ENCODE results near the gene CLSTN1.
"Not testable (repeated sequence)": the region's sequence is repeated elsewhere in the genome, so short reads cannot be mapped to it uniquely, and the experiment has no call there.

Gene CLSTN1

DNA sequence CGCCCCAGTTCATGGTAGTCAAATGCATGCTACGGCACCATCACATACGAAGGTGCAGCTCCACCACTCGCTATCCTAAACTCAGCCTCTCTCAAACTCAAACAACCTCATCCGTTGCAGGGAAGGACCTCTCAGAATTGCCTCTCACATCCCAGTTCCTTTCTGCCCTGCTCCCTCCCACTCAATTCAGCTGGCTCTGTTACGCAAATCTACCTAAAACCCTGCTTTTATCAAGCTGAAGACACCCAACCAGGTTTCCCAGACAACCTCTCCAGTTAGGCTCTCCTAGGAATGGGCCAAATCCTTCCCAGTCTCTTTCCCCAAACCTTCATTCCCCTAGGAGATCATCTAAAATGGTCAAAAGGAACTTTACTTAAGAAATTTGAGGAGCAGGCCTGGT is 62.9 kb downstream of the CLSTN1 start:
- no peak for DNase-seq

DNA sequence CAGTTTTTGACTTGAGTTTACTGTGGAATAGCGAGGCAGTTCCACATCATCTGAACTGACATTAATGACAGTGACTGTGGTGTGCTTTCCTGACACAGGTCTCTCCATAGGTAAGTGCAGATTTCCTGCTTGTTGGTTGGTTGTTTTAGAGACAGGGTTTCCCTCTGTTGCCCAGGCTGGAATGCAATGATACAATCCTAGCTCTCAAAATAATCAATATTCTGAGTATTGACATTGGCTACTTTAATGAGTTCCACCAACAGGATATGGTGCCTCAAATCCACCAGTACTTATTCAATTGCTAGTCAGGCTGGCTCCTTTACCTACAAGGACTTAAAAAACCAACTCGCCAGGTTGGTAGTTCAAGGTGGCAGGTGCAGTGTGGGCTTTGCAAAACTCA is 63.8 kb downstream of the CLSTN1 start:
- no peak for DNase-seq

- no peak for DNase-seq
Observed at GRCh38 chr1:9758559-9759121, 65.1 kb downstream of the CLSTN1 start.

DNA sequence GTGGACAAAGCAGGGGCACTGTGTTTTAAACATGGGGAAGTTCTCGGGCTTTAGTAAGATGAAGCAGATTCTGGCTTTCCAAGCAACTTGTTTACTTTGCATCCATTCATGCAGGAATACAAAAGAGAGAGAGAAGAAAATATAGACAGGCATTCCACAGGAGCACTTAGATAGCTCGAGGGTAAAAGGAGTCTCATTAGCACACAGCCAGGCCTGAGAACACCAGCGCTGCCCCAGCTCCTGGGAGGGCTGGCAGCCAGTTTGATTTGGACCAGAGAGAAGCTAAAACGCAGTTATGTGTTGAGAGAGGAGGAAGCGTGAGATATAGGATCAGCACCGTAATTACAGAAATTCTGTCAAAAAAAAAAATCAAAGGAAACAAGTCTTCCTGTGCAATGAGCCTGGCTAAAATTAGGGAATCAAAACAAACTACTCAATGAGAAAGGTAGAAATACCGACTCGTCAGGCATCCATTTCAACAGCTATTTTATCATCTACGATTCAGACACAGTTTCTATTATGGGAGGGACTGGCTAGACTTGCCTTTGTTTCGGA is 68.2 kb downstream of the CLSTN1 start:
- DNase-seq: no peak

GRCh38 chr1:9753121-9753531 is 70.6 kb downstream of the CLSTN1 start:
- DNase-seq: no peak

GRCh38 chr1:9751971-9752370 is 71.8 kb downstream of the CLSTN1 start:
- DNase-seq: no peak

DNA sequence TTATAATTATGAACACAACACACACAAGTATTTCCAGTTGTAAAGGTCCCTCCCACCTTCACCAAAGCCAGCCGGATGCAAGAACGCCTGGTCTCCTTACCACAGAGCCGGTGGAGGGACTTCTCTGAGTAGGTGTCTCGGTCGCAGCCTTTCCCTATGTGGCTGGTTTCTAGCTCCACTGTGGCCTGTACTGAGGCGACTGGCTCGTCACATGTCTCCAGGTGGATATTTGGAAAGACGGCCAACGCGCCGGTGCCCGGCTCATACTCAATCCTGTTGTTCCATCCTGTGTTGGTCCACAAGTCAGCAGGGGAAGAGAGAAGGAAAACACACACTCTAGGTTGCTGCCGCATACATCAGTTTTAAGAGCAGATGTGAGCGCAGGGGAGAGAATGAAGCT is 74.4 kb downstream of the CLSTN1 start:
- no peak for DNase-seq

DNA sequence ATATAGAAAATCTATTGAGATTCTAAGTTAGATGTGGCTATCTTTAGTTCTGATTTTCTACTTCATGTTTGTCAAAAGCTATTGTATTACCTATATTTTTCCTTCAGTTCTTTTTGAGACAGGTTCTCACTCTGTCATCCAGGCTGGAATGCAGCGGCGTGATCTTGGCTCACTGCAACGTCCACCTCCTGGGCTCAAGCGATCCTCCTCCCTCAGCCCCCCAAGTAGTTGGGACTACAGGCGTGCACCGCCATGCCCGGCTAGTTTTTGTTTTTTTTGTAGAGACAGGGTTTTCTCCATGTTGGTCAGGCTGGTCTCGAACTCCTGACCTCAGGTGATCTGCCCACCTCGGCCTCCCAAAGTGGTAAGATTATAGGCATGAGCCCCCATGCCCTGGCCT is 75.4 kb downstream of the CLSTN1 start:
- DNase-seq: not testable (repeated sequence)

GRCh38 chr1:9746651-9747050 is 77.1 kb downstream of the CLSTN1 start:
- no peak for DNase-seq

DNA sequence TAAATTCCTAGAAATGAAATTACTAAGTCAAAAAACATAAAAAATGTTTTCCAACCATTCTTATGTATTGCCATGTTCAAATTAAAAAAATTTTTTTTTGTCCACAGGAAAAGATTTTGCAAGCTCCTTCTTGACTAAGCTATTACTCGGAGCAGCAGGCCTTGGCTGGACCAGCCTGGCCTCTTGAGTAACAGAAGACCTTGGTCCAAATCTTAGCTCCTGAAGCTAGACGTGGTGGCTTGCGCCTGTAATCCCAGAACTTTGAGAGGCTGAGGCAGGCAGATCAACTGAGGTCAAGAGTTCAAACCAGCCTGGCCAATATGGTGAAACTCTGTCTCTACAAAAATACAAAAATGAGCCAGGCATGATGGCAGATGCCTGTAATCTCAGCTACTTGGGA is 77.6 kb downstream of the CLSTN1 start:
- no peak for DNase-seq

DNA sequence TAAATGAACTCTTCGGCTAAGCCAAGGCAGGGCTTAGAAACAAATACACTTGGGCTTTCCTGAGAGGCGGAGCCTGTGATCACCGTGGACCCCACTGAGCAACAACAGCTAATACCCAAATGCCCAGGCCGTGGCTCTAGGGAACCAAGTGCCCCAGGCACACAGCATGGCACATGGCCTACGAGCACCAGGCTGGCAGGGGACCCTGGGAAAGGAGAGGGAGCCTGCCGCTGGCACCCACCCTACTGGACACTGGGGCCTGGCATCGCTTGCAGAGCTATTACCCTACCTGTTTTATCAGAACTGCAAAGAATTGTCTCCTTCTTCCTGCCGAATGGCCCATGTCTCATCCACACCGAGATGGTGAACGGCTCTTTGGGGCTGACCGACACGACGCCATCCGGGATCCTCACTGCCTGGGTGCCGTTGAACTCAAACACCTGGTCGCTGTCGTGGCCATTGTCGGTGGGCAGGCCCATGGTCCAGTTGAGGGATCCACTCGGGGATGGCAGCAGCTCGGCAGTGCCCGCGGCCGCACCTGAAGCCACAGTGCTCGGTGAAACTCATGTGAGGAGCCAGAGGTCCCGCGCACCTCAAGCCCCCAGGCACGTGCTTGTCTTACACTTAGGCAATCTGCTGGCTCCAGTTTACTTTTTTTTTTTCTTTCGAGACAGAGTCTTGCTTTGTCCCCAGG is 79.5 kb downstream of the CLSTN1 start:
- DNase-seq: no peak

- DNase-seq: no peak
Observed at GRCh38 chr1:9737671-9738070, 86.1 kb downstream of the CLSTN1 start.

GRCh38 chr1:9737057-9737456 is 86.7 kb downstream of the CLSTN1 start:
- no peak for DNase-seq

DNA sequence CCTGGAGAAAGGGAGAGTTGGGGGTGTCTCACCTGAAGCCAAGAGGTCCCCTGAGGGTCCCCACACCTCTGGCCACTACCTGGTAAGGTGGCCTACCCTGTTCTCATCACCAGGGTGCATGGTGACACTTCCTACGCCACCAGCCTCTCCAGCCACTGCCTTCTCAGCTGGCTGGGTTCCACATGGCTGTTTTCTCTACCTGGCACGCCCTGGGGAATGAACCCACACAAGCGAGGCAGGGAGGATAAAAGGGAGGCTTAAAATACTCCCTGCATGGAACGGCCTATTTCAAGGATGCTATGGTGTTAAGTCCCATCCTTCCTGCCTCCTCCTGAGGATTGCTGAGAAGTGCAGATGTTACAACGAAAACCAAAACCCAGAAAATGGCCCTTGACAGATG is 87.5 kb downstream of the CLSTN1 start:
- DNase-seq: no peak

- no peak for DNase-seq
Observed at GRCh38 chr1:9735800-9736199, 88.0 kb downstream of the CLSTN1 start.

GRCh38 chr1:9733160-9733789 is 90.5 kb downstream of the CLSTN1 start:
- DNase-seq: no peak

DNA sequence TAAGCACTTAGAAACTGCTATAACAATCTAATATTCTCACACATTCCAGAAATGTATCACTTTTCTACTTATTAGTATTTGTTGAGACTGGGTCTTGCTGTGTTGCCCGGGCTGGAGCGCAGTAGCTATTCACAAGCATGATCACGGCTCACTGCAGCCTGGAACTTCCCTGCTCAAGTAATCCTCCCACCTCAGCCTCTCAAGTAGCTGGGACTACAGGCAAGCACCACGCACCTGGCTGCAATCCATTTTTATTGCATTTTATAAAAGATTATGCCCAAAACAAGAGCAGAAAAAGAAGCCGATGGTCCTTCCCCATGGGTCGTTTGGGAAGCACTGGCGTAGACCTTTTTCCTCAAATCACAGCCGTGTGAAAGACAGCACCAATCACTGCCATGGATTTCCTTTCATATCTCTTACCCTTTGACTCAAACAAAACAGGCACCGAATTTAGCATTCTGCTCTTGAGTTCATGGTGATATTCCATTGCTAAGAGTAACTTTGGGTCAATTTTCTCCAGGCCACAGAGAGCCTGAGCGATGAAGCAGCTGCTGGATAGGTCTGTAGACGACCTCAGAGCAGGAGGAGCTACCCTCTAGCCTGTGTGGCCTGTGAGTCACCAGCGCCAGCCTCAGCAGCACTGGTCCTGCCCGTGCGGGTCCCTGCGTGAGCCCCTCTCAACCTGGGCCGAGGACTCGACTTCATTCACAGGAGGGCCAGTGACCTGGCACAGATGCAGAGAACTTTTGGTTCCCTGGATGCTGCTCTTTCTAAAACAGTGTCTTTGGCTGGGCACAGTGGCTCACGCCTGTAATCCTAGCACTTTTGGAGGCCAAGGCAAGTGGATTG is 91.4 kb downstream of the CLSTN1 start:
- no peak for DNase-seq

GRCh38 chr1:9731561-9731960 is 92.2 kb downstream of the CLSTN1 start:
- DNase-seq: no peak

DNA sequence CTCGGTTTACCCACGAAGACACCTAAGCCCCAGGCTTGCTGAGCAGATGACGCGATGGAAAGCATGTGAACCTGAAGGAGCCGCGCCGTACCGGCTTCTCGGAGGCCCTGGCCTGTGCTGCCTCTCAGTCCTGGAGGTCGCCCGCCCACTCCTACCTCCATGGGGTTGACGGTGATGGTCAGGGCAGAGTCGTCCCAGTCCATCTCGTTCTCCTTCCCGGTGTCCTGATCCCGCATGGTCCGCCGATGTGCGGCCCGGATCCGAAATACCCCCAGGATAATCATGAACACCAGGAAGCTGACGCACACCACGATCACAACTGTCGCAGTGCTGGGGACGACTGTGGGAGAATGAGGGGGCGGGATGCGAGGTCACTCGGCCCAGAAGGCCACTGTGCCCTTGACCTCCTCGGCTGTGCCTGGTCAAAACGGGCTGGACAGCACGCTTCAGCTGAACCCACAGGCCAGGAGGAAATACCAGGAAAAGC is 92.7 kb downstream of the CLSTN1 start:
- no peak for DNase-seq

DNA sequence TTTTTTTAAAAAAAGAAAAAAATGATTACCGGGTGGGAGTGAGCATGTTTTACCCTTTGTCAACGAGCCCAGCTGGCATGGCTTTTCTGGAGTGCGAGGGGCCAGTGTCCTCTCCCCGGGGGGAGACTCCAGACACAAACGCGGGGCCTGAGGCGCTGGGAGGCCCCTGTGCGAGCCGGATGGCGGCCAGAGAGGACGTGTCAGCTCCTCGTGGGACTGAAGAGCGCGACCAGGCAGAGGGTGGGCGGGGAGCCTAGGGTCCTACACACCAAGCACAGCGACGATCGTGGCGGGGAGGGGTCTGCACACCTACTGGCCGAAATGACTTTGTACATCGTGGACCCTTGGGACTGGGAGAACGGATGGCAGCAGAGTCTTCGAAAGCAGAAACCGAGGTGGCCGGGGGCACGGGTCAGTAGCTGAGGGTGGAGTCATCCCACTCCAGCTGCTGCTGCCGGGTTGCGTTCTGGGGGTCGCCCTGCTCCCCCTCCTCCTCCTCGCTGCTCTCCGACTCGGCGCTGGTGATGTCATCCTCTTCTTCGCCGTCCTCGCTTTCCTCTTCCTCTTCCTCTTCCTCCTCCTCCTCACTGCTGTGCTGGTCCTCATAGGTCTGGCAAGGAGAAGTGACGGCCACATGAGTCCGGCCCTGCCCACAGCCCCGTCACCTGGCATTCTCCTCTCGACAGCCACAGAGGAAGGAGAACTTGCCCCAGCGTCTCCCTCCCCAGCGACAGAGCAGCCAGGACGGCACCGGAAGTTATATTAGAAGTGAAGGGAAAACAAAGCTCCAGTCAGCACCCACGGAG is 93.5 kb downstream of the CLSTN1 start:
- no peak for DNase-seq

DNA sequence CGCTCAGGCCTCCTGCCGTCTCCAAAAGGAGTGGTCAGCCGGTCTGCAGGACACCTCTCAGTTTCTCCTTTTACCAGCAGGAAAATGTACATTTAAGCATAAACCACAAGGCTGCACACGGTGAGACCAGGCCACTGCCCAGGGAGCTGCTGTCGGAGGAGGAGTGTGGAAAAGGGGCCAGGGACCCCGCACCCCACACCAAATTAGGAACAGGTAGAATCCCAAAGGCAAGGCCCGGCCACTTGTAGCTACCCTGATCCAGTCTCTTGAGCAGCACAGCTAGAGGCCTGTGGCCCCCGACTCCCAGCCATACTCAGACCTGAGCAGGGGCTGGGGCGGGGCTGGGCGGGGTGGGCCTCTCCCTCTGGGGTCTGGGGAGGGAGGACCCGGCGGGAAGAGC is 94.2 kb downstream of the CLSTN1 start:
- DNase-seq: no peak

Measured in stimulated activated CD4-positive, alpha-beta T cell treated with anti-CD3 and anti-CD28 coated beads, Interleukin-15, amount 100 ng/mL, for 24 hours (primary cell).